ENCODE measurements around the gene SPATA17. TPM values are rescaled to one million over a fixed set of nuclear protein-coding genes. Genes with fewer than 3 reads are reported as not detected.

Gene SPATA17
- total RNA-seq, 1 donor from 2014 or later = 0.40 TPM

GRCh38 chr1:217776693-217777092 lies 145.5 kb downstream of the SPATA17 start:
- DNase-seq (ENCODE audit: extremely low spot score, unreplicated experiment) = no peak
- Mint-ChIP-seq H3K27me3 (ENCODE audit: unreplicated experiment) (no peaks in the 10 kb centered on the region), H3K4me3 (ENCODE audit: unreplicated experiment) (no peak overlapping the region), H3K27ac (ENCODE audit: unreplicated experiment) (no peak overlapping the region), H3K9me3 (ENCODE audit: unreplicated experiment) (no peaks in the 10 kb centered on the region), H3K36me3 (ENCODE audit: unreplicated experiment) (no peaks in the 10 kb centered on the region), H3K4me1 (ENCODE audit: unreplicated experiment) (no peaks in the 10 kb centered on the region)
- no peak for TF ChIP-seq CTCF (IDR thresholded peaks at IDR 0.05)

DNA sequence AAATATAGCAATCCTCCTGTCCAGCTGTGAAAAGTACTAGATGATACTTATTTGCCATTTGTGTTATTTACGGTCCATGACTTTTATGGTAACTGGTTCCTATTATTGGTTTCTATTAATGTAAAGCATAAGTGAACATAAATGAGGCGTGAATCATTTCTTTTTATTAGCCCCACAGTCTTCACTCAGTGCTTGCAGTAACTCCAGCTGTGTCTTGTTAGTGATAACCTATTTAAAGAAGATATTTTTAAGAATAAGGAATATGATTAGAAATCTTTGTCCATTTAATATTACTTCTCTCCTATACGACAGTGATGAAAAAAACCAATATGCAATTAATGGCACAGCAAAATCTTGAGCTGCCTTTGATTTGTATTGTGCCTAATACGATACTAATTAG lies 149.9 kb downstream of the SPATA17 start:
- no peaks in the 10 kb centered on the region for H3K36me3 Mint-ChIP-seq (ENCODE audit: unreplicated experiment)
- TF ChIP-seq CTCF (IDR thresholded peaks at IDR 0.05) = no peak
- no peaks in the 10 kb centered on the region for H3K9me3 Mint-ChIP-seq (ENCODE audit: unreplicated experiment)
- H3K27ac Mint-ChIP-seq (ENCODE audit: unreplicated experiment) = no peak overlapping the region
- no peaks in the 10 kb centered on the region for H3K27me3 Mint-ChIP-seq (ENCODE audit: unreplicated experiment)
- no peaks in the 10 kb centered on the region for H3K4me1 Mint-ChIP-seq (ENCODE audit: unreplicated experiment)
- DNase-seq (ENCODE audit: extremely low spot score, unreplicated experiment) = no peak
- no peak overlapping the region for H3K4me3 Mint-ChIP-seq (ENCODE audit: unreplicated experiment)

GRCh38 chr1:217791091-217791490 lies 159.9 kb downstream of the SPATA17 start:
- H3K4me1 Mint-ChIP-seq (ENCODE audit: unreplicated experiment) = no peaks in the 10 kb centered on the region
- DNase-seq (ENCODE audit: extremely low spot score, unreplicated experiment) = no peak
- no peaks in the 10 kb centered on the region for H3K27me3 Mint-ChIP-seq (ENCODE audit: unreplicated experiment)
- H3K4me3 Mint-ChIP-seq (ENCODE audit: unreplicated experiment) = no peak overlapping the region
- H3K9me3 Mint-ChIP-seq (ENCODE audit: unreplicated experiment) = no peaks in the 10 kb centered on the region
- TF ChIP-seq CTCF (IDR thresholded peaks at IDR 0.05) = no peak
- H3K27ac Mint-ChIP-seq (ENCODE audit: unreplicated experiment) = no peak overlapping the region
- H3K36me3 Mint-ChIP-seq (ENCODE audit: unreplicated experiment) = no peaks in the 10 kb centered on the region

- H3K27me3 Mint-ChIP-seq (ENCODE audit: unreplicated experiment) = peaks cover 3% of the 10 kb centered on the region
- no peaks in the 10 kb centered on the region for H3K4me1 Mint-ChIP-seq (ENCODE audit: unreplicated experiment)
- TF ChIP-seq CTCF (IDR thresholded peaks at IDR 0.05) = no peak
- DNase-seq (ENCODE audit: extremely low spot score, unreplicated experiment) = no peak
- no peaks in the 10 kb centered on the region for H3K9me3 Mint-ChIP-seq (ENCODE audit: unreplicated experiment)
- H3K27ac Mint-ChIP-seq (ENCODE audit: unreplicated experiment) = no peak overlapping the region
- H3K36me3 Mint-ChIP-seq (ENCODE audit: unreplicated experiment) = no peaks in the 10 kb centered on the region
- H3K4me3 Mint-ChIP-seq (ENCODE audit: unreplicated experiment) = no peak overlapping the region
Measured at GRCh38 chr1:217805792-217806191, 174.6 kb downstream of the SPATA17 start.

DNA sequence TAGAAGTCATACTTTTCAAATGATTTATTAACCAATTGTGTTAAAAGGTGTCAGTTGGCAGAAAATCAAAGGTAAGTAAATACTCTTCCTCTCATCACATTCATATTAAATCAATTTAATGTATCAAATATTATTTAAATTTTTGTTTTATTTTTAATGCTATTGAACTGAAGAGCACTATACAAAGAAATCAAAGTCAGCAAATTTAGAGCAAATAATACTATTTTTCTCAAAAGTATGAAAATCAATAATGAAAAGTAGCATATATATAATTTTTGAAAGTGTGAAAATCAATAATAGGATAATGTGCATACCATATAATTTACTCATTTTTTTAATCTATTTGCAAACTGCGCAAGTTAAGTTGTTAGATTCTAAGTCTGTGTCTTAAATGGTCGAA lies 181.0 kb downstream of the SPATA17 start:
- H3K4me1 Mint-ChIP-seq (ENCODE audit: unreplicated experiment) = no peaks in the 10 kb centered on the region
- no peaks in the 10 kb centered on the region for H3K27me3 Mint-ChIP-seq (ENCODE audit: unreplicated experiment)
- H3K36me3 Mint-ChIP-seq (ENCODE audit: unreplicated experiment) = no peaks in the 10 kb centered on the region
- no peak for DNase-seq (ENCODE audit: extremely low spot score, unreplicated experiment)
- H3K9me3 Mint-ChIP-seq (ENCODE audit: unreplicated experiment) = no peaks in the 10 kb centered on the region
- H3K4me3 Mint-ChIP-seq (ENCODE audit: unreplicated experiment) = no peak overlapping the region
- TF ChIP-seq CTCF (IDR thresholded peaks at IDR 0.05) = no peak
- no peak overlapping the region for H3K27ac Mint-ChIP-seq (ENCODE audit: unreplicated experiment)

Data from osteocyte (in vitro differentiated cells).